Measurements from ENCODE around the gene MAST4.

The MAST4 gene

DNA sequence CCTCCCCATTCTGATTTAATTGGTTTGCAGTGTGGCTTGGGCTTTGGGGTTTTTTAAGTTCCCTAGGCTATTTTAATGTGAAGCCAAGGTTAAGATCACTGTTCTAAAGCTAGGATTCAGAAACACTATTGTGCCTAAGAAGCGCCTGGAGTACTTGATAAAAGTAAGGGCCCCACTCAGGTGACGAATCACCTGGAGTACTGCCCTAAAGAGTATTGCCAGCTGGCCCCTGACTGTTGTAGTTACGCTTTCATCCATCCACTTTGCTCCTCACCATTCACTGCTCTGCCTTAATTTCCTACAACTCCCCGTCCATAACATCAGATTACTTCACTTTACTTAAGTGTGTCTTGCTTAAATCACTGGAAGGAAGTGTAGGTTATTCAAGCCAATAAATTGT is 481.1 kb downstream of the MAST4 start:
- in situ Hi-C loops (cut with HindIII; ENCODE audit: low pct_ligation_motif_present, low pct_unique_long_range_greater_than_20kb, low sequenced_read_pairs) = no loop called here
- DNase-seq = no peak

DNA sequence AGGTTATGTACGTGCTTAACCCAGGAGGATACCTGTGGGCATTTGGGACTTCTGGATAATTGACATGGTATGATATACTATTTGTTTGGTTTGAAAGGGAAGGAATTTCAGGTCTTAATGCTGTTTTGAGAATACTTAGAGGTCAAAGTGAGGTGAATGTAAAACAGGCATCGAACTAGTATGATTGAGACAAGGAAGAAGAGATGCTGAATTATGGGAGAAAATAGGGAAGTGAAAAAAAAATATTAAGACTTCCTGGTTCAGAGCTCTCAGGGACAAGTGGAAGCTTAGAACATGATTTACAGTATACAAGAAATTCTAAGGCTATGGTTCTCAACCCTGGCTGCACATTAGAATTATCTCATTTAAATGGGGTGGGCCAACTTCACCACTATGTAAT is 485.1 kb downstream of the MAST4 start:
- no peak for DNase-seq
- in situ Hi-C loops (cut with HindIII; ENCODE audit: low pct_ligation_motif_present, low pct_unique_long_range_greater_than_20kb, low sequenced_read_pairs) = no loop called here

DNA sequence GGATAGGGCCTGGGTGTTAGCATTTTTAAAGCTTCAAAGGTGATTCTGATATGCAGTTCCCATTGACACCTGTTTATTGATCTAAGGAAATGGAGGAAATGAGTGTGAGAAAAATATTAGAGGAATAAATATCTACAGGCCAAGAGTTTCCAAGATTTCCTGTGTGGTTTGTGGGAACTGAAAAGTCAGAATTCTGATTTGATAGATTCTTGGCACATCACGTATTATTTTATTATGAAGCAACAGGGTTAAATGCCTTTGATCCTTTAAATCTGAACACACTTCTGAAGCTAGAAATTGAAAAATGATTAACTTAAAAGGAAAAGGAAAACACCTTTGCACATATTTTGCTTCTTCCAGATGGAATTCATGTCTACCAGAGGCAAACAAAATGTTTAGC is 486.7 kb downstream of the MAST4 start:
- in situ Hi-C loops (cut with HindIII; ENCODE audit: low pct_ligation_motif_present, low pct_unique_long_range_greater_than_20kb, low sequenced_read_pairs) = no loop called here

DNA sequence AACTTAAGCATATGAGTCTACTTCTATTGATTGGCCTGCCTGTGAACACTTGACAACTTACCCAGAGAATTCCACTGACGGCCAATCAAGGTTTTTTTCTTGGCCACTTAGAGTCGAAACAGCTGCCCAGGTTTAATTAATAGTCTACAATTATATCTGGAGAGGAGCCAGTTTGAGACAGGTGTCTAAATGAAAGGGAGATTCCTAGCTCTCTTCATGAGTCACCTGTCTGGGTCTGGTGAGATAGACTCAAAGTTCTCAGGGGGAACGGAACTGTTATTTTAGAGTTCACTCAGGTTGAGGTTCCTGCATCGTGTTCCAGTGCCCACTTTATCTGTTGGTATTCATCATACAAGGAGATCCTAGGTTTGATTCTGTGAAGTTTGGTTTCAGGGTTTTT is 489.4 kb downstream of the MAST4 start:
- no peak for DNase-seq
- in situ Hi-C loops (cut with HindIII; ENCODE audit: low pct_ligation_motif_present, low pct_unique_long_range_greater_than_20kb, low sequenced_read_pairs) = no loop called here

More for the DNA sequence above, 486.7 kb downstream of the MAST4 start:
- DNase-seq = no peak

DNA sequence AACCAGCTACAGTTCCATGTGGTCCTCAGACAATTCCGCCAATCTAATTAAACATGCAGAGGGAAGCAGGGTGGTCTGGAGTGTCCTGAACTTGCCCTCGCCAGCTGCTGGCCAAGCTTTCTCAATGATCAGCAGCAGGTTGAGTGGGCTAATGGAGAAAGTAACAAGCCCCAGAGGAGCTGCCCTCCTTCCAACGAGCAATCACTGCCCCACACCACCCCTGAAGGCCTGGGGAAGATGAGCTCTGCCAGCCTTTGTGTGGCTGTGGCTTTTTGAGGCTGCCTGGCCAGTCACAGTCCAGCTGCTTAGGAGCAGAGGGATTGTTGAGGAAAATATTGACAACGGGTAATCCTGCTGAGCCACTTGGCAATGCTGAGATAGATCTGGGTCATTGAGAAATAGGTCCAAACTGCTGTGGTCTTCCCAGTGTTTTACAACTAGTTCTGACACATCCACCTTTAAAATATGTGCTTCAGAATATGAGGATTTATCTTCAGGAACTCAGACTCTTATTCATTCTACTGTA is 493.1 kb downstream of the MAST4 start:
- in situ Hi-C loops (cut with HindIII; ENCODE audit: low pct_ligation_motif_present, low pct_unique_long_range_greater_than_20kb, low sequenced_read_pairs) = no loop called here
- DNase-seq = no peak

DNA sequence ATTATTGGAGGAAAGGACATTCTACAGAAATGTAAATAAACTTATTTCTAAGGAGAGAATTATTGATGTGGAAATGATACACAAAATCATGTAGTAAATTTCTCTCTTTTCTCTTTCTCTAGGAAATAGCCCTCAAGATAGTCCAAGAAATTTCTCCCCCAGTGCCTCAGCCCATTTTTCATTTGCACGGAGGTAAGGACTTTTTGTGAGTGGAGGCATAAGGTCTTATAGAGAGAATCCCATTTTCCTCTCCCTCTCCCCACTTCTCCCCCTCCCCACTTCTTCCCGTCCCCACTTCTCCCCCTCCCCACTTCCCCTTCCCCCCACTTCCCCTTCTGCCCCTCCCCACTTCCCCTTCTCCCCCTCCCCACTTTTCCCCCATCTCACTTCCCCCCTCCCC is 493.8 kb downstream of the MAST4 start:
- DNase-seq = no peak
- in situ Hi-C loops (cut with HindIII; ENCODE audit: low pct_ligation_motif_present, low pct_unique_long_range_greater_than_20kb, low sequenced_read_pairs) = no loop called here

DNA sequence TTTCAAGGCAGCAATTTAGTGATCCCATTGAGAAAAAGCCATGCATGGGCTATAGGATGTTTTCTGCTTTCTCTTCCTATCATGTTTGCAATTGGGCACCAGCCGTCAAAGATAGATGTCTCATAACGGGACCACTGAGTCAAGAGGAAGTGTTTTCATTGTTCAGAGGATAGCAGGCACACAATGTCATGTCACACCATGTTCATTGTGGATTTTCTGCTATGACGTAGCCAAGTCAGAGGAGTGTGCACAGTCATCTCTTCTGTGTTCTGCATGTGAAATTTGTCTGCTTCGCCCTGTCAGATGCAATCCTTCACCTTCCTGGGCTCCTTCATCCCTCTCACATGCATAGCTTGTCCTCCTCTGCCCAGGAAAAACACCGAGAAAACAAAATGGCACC is 494.4 kb downstream of the MAST4 start:
- no peak for DNase-seq
- in situ Hi-C loops (cut with HindIII; ENCODE audit: low pct_ligation_motif_present, low pct_unique_long_range_greater_than_20kb, low sequenced_read_pairs) = no loop called here

DNA sequence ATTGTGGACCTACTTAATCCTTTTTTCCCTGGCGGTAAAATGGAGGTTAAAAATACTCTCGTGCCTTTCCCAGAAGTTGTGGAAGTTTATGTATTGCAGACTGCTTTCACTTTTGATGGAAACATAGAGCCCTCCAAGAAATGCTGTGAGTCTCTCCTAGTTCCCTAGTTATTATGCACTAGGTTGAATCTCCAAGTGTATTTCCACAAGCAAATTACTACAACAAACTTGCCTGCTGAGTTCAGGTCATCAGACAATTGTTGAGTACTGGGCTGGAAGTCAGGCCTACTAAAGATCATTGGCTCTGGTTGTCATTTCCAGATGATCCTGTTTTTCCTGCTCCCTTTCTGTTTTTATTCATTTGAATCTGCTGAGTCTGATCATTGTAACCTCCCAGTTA is 496.3 kb downstream of the MAST4 start:
- in situ Hi-C loops (cut with HindIII; ENCODE audit: low pct_ligation_motif_present, low pct_unique_long_range_greater_than_20kb, low sequenced_read_pairs) = no loop called here
- peak; percentile 10 for DNase-seq

DNA sequence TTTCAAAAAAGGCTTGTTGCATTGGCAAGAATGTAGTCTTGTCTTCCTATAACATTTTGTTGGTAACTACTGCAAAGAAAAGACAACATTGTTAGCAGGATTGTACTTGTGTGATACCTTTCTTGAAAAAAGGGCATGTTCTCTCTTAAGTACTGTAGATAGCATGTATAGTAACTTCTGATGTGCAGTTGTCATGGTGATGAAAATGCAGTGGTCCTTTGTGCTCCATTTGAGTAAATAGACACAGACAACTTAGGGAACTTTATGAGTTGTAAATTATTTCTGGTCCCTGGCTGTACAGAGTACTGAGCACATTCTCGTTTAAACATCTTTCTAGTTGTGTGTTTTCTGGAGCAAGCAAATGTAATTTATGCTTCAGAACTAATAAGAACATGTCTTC is 497.1 kb downstream of the MAST4 start:
- no peak for DNase-seq
- in situ Hi-C loops (cut with HindIII; ENCODE audit: low pct_ligation_motif_present, low pct_unique_long_range_greater_than_20kb, low sequenced_read_pairs) = no loop called here

DNA sequence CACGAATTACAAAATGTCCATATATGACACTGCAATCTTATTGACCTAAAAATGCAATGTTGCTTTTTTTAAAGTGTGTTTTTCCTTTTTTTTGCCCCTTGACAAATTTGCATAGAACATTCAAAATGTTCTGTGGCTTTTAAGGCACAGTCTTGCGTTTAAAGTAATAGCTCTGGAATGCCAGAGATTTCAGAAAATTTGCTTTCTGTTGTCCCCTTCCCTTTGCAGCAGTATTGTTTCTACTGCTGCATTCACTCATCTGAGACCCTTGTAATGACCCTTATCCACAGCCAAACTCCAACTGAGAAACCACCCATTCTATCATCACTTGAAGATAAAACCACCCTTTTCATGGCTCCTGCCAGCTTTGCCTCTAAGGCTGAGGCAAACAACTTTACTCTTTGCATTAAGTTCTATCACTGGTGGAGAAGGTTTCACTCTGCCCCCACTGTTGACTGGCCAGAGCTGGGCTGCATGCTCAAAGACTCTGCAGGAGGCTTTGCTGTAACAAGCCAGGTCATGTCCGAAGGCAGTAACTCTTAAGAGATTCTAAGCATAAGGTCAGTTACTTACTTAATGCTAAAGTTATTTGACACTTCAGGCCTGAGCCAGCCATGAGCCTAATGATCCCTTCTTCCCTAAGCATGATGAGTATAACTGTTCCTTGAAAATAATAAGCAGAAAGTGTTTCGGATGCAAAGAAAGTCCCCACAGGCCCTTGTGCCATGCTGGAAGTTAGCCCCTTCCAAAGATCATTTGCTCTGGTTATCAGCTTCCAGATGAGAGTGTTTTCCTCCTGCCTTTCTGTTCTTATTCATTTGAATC is 498.5 kb downstream of the MAST4 start:
- DNase-seq = peak; percentile 12
- in situ Hi-C loops (cut with HindIII; ENCODE audit: low pct_ligation_motif_present, low pct_unique_long_range_greater_than_20kb, low sequenced_read_pairs) = no loop called here

DNA sequence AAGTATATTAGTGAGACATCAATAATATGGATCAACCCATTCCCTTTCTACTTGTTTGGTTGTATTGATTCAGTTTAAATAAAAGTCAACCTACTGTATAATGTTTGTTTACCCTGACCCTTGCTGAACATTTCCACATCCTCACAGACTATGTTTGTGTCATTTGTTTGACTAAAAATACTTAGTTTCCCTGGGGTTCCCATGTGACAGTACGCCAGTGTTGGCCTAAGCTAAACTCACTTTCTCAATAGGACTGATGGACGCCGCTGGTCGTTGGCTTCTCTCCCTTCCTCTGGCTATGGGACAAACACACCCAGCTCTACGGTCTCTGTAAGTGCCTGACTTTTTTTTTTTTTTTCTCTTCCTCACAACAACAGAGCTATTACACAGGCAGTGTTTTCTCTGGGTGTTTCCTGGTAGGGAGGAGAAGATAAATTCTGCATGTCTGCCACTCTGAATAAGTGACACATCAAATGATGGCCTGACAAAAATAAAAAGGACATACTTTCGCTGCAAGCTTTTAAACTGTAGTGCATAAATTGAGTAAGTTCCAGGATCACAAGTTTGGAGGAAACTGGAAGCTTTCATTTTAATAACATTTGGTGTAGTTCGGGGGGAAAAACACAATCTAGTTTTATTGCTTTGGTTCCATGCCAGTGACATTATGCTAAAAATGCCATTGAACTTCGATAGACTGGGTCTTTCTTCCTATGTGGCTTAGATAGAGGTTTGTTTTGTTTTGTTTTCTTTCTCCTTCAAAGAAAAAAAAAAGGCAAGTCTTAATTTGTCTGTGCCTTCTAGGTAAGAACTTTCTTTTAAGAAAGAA is 499.4 kb downstream of the MAST4 start:
- no peak for DNase-seq
- in situ Hi-C loops (cut with HindIII; ENCODE audit: low pct_ligation_motif_present, low pct_unique_long_range_greater_than_20kb, low sequenced_read_pairs) = no loop called here

DNA sequence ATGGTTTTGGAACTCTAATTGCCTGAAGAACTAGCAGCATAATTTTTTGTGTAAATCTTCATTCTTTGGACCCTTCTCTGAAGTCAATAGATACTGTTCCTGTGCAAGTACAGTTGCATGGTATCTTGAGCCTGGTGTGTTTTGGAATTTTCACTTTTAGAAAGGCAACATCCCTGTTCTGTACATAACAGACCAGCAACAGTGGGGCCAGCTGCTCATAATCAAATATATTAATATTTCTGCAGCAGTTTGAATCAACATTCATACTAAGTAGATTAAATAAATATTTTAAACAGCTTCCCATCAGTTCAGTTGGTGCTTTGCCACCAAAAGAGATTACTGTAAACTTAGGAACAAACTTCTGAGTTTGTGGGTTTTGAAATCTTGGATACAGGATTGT is 502.5 kb downstream of the MAST4 start:
- in situ Hi-C loops (cut with HindIII; ENCODE audit: low pct_ligation_motif_present, low pct_unique_long_range_greater_than_20kb, low sequenced_read_pairs) = no loop called here
- no peak for DNase-seq

DNA sequence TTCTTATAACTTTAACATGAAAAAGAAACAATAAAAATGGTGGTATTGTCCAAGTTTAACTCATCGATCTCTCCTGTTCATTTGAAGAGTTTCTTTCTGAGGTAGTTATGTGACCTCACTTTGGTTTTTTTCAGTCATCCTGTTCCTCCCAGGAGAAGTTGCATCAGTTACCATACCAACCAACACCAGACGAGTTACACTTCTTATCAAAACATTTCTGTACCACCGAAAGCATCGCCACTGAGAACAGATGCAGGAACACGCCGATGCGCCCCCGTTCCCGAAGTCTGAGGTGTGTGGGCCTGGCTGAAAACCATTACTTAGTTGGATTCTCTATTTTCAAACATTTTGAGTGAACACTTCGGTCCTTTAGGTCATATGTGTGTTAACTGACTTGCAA is 504.1 kb downstream of the MAST4 start:
- in situ Hi-C loops (cut with HindIII; ENCODE audit: low pct_ligation_motif_present, low pct_unique_long_range_greater_than_20kb, low sequenced_read_pairs) = no loop called here
- DNase-seq = no peak

DNA sequence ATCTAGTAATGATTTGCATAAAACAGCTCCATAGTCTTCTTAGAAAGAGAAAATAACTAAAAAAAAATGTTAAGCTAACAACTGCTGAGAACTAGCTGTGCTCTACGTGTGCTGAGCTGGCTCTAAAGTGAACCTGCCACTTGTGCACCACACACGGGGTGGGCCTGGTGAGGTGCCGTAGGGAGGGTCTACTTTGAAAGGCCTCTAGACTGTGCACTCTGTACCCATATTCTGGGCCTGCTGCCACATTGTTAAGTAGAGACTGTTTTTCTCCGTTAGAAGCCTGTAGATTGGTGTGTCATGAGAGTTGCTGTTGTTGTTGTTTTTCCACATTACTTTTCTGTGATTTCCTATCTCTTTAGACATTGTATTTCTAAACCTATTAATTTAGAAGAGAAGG is 506.5 kb downstream of the MAST4 start:
- no peak for DNase-seq
- in situ Hi-C loops (cut with HindIII; ENCODE audit: low pct_ligation_motif_present, low pct_unique_long_range_greater_than_20kb, low sequenced_read_pairs) = no loop called here

DNA sequence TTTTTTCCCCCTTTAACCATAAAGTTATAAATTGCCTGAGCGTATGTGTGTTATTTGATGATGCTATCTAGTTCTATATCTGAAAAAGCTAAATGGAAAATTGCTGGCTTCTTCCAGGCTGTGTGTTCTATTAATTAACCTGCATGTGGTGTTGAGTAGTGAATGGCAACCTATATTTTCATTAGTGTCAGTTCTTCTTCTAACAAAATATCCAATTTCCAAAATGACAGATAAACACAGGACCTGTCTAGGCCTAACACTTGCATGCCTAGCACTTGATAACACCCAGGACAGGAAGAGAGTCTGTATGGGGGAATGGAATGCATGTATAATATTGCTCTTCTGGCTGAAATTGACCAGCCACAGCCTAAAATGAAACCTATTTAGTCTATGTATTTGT is 508.7 kb downstream of the MAST4 start:
- in situ Hi-C loops (cut with HindIII; ENCODE audit: low pct_ligation_motif_present, low pct_unique_long_range_greater_than_20kb, low sequenced_read_pairs) = no loop called here
- DNase-seq = no peak

DNA sequence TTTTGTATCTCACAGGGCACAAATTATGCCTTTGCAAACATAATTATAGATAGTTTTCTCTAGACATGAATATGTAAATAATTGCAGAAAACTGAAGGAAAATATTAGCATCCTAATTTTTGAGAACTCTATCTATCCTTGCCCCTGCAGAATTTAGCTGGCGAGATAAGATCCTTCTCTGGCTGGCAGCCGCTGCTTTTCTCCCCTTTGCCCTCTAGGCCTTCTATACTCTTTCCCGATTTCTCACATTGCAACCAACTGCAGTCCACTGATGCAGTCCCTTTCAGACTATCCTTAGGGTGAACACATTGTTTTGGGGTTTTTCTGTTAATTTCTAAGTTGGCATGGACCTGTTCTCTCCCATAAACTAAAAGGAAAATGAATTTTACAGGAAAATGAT is 509.1 kb downstream of the MAST4 start:
- in situ Hi-C loops (cut with HindIII; ENCODE audit: low pct_ligation_motif_present, low pct_unique_long_range_greater_than_20kb, low sequenced_read_pairs) = no loop called here

DNA sequence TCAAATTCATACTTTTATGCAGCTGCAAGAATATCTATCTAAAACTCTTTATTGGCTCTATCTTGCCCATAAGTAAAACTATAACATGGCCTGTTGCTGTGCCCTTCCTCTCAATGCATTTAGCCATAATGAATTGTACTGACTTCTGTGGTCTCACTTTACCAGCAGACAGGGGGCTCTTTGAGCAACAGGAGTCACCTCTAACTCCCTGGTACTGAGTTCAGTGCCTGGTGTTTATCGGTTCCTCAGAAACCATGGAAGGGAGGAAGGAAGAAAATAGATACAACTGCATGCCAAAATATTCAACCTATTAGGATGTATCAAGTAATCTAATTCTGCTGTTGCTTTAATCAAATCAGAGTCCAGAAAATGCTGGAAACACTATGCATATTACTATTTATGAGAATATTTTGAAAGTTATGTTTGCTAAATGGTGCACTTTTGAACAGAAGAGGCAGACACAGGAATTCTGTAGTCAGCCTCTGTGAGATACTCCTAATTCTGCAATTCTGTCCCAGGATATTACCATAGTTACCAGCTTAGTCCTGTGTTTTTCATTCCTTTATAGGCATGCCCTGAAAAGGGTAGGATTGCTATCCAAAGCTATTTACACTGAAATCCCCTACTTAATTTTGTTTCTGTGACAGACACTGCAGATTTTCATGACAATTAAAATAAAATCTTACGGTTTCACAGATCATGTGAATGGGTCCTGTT is 510.6 kb downstream of the MAST4 start:
- DNase-seq = no peak
- in situ Hi-C loops (cut with HindIII; ENCODE audit: low pct_ligation_motif_present, low pct_unique_long_range_greater_than_20kb, low sequenced_read_pairs) = no loop called here

More for the DNA sequence above, 509.1 kb downstream of the MAST4 start:
- no peak for DNase-seq

DNA sequence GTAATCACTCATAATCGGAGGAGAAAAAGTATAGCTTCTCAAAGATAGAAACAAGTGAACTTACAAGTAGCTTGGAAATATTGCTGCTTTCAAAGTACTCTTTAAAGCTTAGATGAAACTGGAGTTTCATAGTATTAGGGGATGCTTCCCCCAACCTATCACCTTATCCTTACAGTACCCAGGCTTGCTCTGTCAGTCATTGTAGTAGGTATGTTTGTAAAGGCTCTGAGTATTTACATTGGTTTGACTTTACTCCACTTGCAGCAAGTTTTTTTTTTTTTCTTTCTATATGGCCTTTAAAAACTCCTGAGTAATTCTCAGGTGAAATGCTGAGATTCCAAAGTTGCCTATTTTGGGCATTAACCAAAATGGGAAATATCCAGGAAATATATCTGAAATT is 515.6 kb downstream of the MAST4 start:
- no peak for DNase-seq
- in situ Hi-C loops (cut with HindIII; ENCODE audit: low pct_ligation_motif_present, low pct_unique_long_range_greater_than_20kb, low sequenced_read_pairs) = no loop called here

DNA sequence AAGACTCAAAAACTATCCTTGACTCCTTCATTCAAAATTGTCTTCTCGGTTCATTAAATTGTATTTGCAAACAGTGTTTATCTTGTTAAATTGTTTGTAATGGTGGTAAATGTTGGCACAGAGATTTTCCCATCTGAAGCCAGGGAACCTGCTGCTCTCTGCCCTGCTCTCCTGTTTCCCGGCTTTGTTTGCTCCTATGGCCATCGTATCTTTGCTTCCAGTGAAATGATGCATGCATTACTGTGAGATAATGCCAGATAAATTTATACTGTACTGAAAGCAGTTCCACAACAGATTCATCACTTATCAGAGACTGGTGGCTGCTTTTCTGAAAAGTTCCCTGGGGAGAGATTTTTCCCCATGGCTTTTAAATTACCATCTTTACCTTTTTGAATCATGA is 519.1 kb downstream of the MAST4 start:
- in situ Hi-C loops (cut with HindIII; ENCODE audit: low pct_ligation_motif_present, low pct_unique_long_range_greater_than_20kb, low sequenced_read_pairs) = no loop called here
- DNase-seq = no peak
